Naive thymus-derived CD4-positive, alpha-beta T cell (primary cell): ENCODE measurements around the gene KCNK1. TPM values are rescaled to one million over a fixed set of nuclear protein-coding genes. Genes with fewer than 3 reads are reported as not detected.
"Not testable (repeated sequence)": the region's sequence is repeated elsewhere in the genome, so short reads cannot be mapped to it uniquely, and the experiment has no call there.

Experiments
- ATAC-seq: fragments of 150-1000 bp; cut with Tn5 transposase; 2 replicates; pipeline ENCODE4 v1.10.0; 2021; ENCODE audit warnings: mild to moderate bottlenecking, moderate library complexity
- CTCF ChIA-PET: fragments of 350-600 bp; sonication (Branson Sonifier 250); formaldehyde crosslinking; loops from one replicate; lab custom pipeline; 2021; ENCODE audit warnings: antibody characterized with exemption; lab: Charles Lee
- POLR2A ChIA-PET: fragments of 350-600 bp; sonication (Branson Sonifier 250); formaldehyde crosslinking; loops from one replicate; lab custom pipeline; 2021; ENCODE audit warnings: antibody characterized with exemption, inconsistent platforms; lab: Charles Lee
- DNase-seq, 9 donors: peaks; one replicate each; pipeline versions ENCODE4 v3.0.0 to v3.0.0-alpha.2; 2020 to 2022; ENCODE audit warnings: mixed read lengths in 1 of 9
- H3K27ac ChIP-seq: one replicate; pipeline ENCODE4 v1.7.0; 2013; ENCODE audit warnings: mild to moderate bottlenecking, low read depth, low read length, moderate library complexity
- H3K27me3 ChIP-seq, 2 donors: one replicate each; pipeline ENCODE4 v1.7.0; 2013; ENCODE audit warnings: low read length in 2 of 2, mild to moderate bottlenecking in 2 of 2, moderate library complexity in 2 of 2; ENCODE audit not compliant: control insufficient read depth in 2 of 2, insufficient read depth in 2 of 2
- H3K36me3 ChIP-seq, 3 experiments: 1 replicate in 2 of 3; 2 replicates in 1 of 3; pipeline ENCODE4 v1.7.0; 2013; ENCODE audit warnings: low read length in 3 of 3, mild to moderate bottlenecking in 3 of 3, moderate library complexity in 1 of 3; ENCODE audit not compliant: insufficient read depth in 3 of 3, control insufficient read depth in 2 of 3
- H3K4me1 ChIP-seq, 2 donors: one replicate each; pipeline ENCODE4 v1.7.0; 2013; ENCODE audit warnings: low read length in 2 of 2, mild to moderate bottlenecking in 2 of 2, moderate library complexity in 1 of 2; ENCODE audit not compliant: control insufficient read depth in 2 of 2, insufficient read depth in 2 of 2
- H3K4me3 ChIP-seq: 2 replicates; pipeline ENCODE4 v1.7.0; 2013; ENCODE audit warnings: mild to moderate bottlenecking, low read length
- H3K9me3 ChIP-seq, 3 experiments: 1 replicate in 2 of 3; 2 replicates in 1 of 3; pipeline ENCODE4 v1.7.0; 2013; ENCODE audit warnings: low read length in 3 of 3; ENCODE audit not compliant: control insufficient read depth in 2 of 3
- H3K27ac Mint-ChIP-seq, 9 donors: one replicate each; pipeline ENCODE4 v1.8.0; 2020 to 2022; ENCODE audit warnings: mixed read lengths in 9 of 9, mild to moderate bottlenecking in 8 of 9, moderate library complexity in 5 of 9, inconsistent platforms in 2 of 9
- H3K27me3 Mint-ChIP-seq, 5 donors: one replicate each; pipeline ENCODE4 v1.8.0; 2021 to 2022; ENCODE audit warnings: mixed read lengths in 5 of 5, mild to moderate bottlenecking in 1 of 5
- H3K36me3 Mint-ChIP-seq, 5 donors: one replicate each; pipeline ENCODE4 v1.8.0; 2020 to 2022; ENCODE audit warnings: mixed read lengths in 5 of 5, mild to moderate bottlenecking in 3 of 5, inconsistent platforms in 1 of 5
- H3K4me1 Mint-ChIP-seq, 7 donors: one replicate each; pipeline ENCODE4 v1.8.0; 2020 to 2022; ENCODE audit warnings: mixed read lengths in 7 of 7, mild to moderate bottlenecking in 3 of 7, inconsistent platforms in 1 of 7
- H3K4me3 Mint-ChIP-seq, 10 donors: one replicate each; pipeline ENCODE4 v1.8.0; 2020 to 2022; ENCODE audit warnings: mild to moderate bottlenecking in 10 of 10, mixed read lengths in 10 of 10, moderate library complexity in 6 of 10, inconsistent platforms in 2 of 10
- H3K9me3 Mint-ChIP-seq, 11 donors: one replicate each; pipeline ENCODE4 v1.8.0; 2020 to 2022; ENCODE audit warnings: mixed read lengths in 11 of 11, mild to moderate bottlenecking in 4 of 11, inconsistent platforms in 1 of 11, moderate library complexity in 1 of 11
- intact Hi-C, 2 donors: fragments of 100-400 bp; cut with micrococcal nuclease; formaldehyde crosslinking; loops; one replicate each; pipeline ENCODE4 v1.15.1; 2023
- polyA plus RNA-seq, 2 donors: library from polyadenylated mRNA; unstranded; fragments of 300-500 nt; fragmentation: Illumina TruSeq; gene quantifications; one replicate each; pipeline ENCODE4 v1.2.3, GENCODE V29; 2021
- total RNA-seq, 6 experiments: library from RNA in 5 of 6; stranded (reverse) in 5 of 6; gene quantifications; 1 replicate in 5 of 6; 2 replicates in 1 of 6; pipeline ENCODE4 v1.2.3 and lab custom pipeline; 2021 to 2026

KCNK1 gene
- total and polyA plus RNA-seq, 7 experiments from 2014 or later = 1.1 TPM; not detected in 6

GRCh38 chr1:233681285-233681684 is 67.4 kb downstream of the KCNK1 start:
- POLR2A ChIA-PET = no interaction called here
- intact Hi-C loops = no loop called here
- Mint-ChIP-seq H3K36me3 (no peaks in the 10 kb centered on the region), H3K4me3 (no peak overlapping the region), H3K27ac (no peak overlapping the region), H3K4me1 (no peaks in the 10 kb centered on the region), H3K27me3 (peaks cover 0 to 19% (median 0%) of the 10 kb centered on the region in 5 donors), H3K9me3 (peaks cover 0 to 1% (median 0%) of the 10 kb centered on the region in 11 donors)
- no peak for ATAC-seq
- CTCF ChIA-PET = no interaction called here
- no peak overlapping the region for H3K4me3 ChIP-seq
- no peaks in the 10 kb centered on the region for H3K4me1 ChIP-seq
- H3K9me3 ChIP-seq = no peaks in the 10 kb centered on the region
- no peak overlapping the region for H3K27ac ChIP-seq
- no peaks in the 10 kb centered on the region for H3K36me3 ChIP-seq
- H3K27me3 ChIP-seq = no peaks in the 10 kb centered on the region
- no peak for DNase-seq

- H3K4me3 ChIP-seq, POLR2A ChIA-PET, H3K4me1 Mint-ChIP-seq: not testable (repeated sequence)
These were observed 72.7 kb downstream of the KCNK1 start for GRCh38 chr1:233686653-233687052.

DNA sequence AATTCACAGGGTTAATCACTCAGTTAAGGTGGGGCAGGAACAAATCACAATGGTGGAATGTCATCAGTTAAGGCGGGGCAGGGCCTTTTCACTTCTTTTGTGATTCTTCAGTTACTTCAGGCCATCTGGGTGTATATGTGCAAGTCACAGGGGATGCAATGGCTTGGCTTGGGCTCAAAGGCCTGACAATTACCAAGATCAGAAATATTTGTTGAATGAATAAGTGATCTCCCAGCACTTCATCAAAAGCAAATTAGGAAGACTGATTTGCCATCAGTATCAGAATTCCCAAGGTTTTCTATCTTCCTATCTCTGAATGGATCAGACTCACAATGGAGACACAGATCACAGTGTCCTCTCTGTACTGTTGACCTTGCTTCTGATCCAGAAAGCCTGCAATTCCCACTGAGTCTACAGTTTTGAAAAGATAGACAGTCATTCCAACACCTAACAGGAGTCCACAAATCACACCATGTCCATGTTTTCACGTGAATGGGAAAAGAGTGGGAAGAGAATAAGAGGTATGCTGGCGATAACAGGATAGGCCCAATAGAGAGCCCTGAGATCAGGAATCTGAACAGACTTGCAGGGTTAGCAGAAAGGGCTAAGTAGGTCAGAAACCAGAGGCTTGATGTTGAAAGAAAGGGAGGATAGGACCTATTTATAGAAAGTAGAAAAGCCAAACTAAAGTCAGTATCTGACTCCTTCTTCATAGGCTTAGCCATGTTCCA is 75.3 kb downstream of the KCNK1 start:
- DNase-seq (no peak), ATAC-seq (no peak)
- Histone ChIP-seq H3K9me3 (no peaks in the 10 kb centered on the region), H3K27ac (no peak overlapping the region), H3K36me3 (no peaks in the 10 kb centered on the region), H3K4me3 (no peak overlapping the region), H3K27me3 (no peaks in the 10 kb centered on the region), H3K4me1 (no peaks in the 10 kb centered on the region)
- intact Hi-C loops = no loop called here
- CTCF ChIA-PET = no interaction called here
- Mint-ChIP-seq H3K27me3 (peaks cover 0 to 42% (median 9%) of the 10 kb centered on the region in 5 donors), H3K36me3 (no peaks in the 10 kb centered on the region), H3K4me1 (no peaks in the 10 kb centered on the region), H3K9me3 (peaks cover 0 to 5% (median 0%) of the 10 kb centered on the region in 11 donors), H3K4me3 (no peak overlapping the region), H3K27ac (no peak overlapping the region)
- POLR2A ChIA-PET = no interaction called here

More at GRCh38 chr1:233686653-233687052, 72.7 kb downstream of the KCNK1 start:
- CTCF ChIA-PET, H3K4me3 Mint-ChIP-seq, H3K9me3 Mint-ChIP-seq, H3K9me3 ChIP-seq, H3K36me3 Mint-ChIP-seq, H3K36me3 ChIP-seq, H3K4me1 ChIP-seq, DNase-seq, H3K27ac Mint-ChIP-seq, intact Hi-C loops, H3K27me3 ChIP-seq, H3K27ac ChIP-seq, ATAC-seq: not testable (repeated sequence)
- peaks cover 0 to 47% (median 7%) of the 10 kb centered on the region in 5 donors for H3K27me3 Mint-ChIP-seq

DNA sequence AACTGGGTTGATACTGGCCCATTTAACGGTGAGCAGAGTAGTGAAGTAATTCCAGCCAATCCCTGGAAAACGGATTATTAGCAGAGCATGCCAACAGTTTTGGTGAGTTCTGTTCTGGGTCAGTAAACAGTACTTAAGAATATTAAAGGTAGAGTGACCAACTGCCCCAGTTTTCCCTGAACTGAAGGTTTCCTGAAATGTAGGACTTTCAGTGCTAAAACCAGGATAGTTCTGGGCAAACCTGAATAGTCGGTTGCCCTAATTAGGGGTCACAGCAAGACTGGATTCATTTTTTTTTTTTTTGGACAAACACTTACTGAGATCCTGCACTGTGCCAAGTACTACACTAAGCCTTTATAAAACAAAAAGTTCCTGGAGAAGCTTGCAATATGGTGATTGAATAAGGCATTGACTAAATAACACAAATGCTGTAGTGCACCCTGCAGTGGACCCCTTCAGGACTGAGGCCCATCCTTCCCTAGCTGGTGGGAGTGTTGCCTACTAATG is 75.9 kb downstream of the KCNK1 start:
- intact Hi-C loops = no loop called here
- no peaks in the 10 kb centered on the region for H3K36me3 ChIP-seq
- H3K9me3 ChIP-seq = no peaks in the 10 kb centered on the region
- ChIA-PET CTCF (no interaction called here), POLR2A (no interaction called here)
- Mint-ChIP-seq H3K9me3 (peaks cover 0 to 5% (median 0%) of the 10 kb centered on the region in 11 donors), H3K36me3 (no peaks in the 10 kb centered on the region), H3K27me3 (peaks cover 0 to 42% (median 9%) of the 10 kb centered on the region in 5 donors), H3K4me3 (no peak overlapping the region), H3K27ac (no peak overlapping the region), H3K4me1 (no peaks in the 10 kb centered on the region)
- no peak overlapping the region for H3K4me3 ChIP-seq
- DNase-seq (no peak), ATAC-seq (no peak)
- H3K4me1 ChIP-seq = no peaks in the 10 kb centered on the region
- no peaks in the 10 kb centered on the region for H3K27me3 ChIP-seq
- H3K27ac ChIP-seq = no peak overlapping the region

GRCh38 chr1:233695901-233696300 is 82.0 kb downstream of the KCNK1 start:
- H3K4me1 Mint-ChIP-seq = no peaks in the 10 kb centered on the region
- Histone ChIP-seq H3K9me3 (no peaks in the 10 kb centered on the region), H3K27me3 (no peaks in the 10 kb centered on the region), H3K4me1 (no peaks in the 10 kb centered on the region), H3K27ac (no peak overlapping the region), H3K4me3 (no peak overlapping the region), H3K36me3 (no peaks in the 10 kb centered on the region)
- ChIA-PET CTCF (no interaction called here), POLR2A (no interaction called here)
- H3K27me3 Mint-ChIP-seq = peaks cover 0 to 24% (median 21%) of the 10 kb centered on the region in 5 donors
- DNase-seq = no peak
- intact Hi-C loops = no loop called here
- peaks cover 0 to 3% (median 0%) of the 10 kb centered on the region in 11 donors for H3K9me3 Mint-ChIP-seq
- H3K4me3 Mint-ChIP-seq = no peak overlapping the region
- H3K27ac Mint-ChIP-seq = no peak overlapping the region
- ATAC-seq = no peak
- H3K36me3 Mint-ChIP-seq = no peaks in the 10 kb centered on the region

DNA sequence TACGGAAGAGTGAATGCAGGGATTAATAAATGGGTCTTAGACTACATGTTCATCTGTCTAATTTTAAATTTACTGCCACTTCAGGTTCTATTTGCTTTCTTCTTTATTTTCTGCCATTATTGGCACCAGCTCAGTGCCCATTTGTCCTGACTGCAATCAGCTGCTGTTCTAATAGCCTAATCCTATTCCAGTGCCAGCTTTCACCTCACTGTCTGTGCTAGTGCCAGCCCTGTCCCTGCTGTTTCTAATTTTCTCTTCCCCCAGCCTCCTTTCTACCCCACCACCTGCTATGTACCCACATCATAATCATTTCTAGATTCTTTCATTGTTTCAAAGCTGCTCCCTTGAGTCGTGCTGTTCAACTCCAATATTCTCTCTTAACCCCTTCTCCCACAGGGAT is 86.4 kb downstream of the KCNK1 start:
- peaks cover 3 to 24% (median 21%) of the 10 kb centered on the region in 5 donors for H3K27me3 Mint-ChIP-seq
- no peaks in the 10 kb centered on the region for H3K27me3 ChIP-seq
- H3K4me3 Mint-ChIP-seq = no peak overlapping the region
- no peaks in the 10 kb centered on the region for H3K36me3 ChIP-seq
- H3K36me3 Mint-ChIP-seq = no peaks in the 10 kb centered on the region
- intact Hi-C loops = no loop called here
- no peak for ATAC-seq
- no peak for DNase-seq
- H3K27ac ChIP-seq = no peak overlapping the region
- H3K9me3 ChIP-seq = no peaks in the 10 kb centered on the region
- H3K27ac Mint-ChIP-seq = no peak overlapping the region
- H3K4me1 ChIP-seq = no peaks in the 10 kb centered on the region
- ChIA-PET POLR2A (no interaction called here), CTCF (no interaction called here)
- peaks cover 0 to 3% (median 0%) of the 10 kb centered on the region in 11 donors for H3K9me3 Mint-ChIP-seq
- no peaks in the 10 kb centered on the region for H3K4me1 Mint-ChIP-seq
- H3K4me3 ChIP-seq = no peak overlapping the region
